ENCODE data around the gene RAB1A. TPM values are rescaled to one million over a fixed set of nuclear protein-coding genes. Genes with fewer than 3 reads are reported as not detected.

Gene RAB1A
- total RNA-seq, 1 experiment from 2014 or later = 79.1 TPM

DNA sequence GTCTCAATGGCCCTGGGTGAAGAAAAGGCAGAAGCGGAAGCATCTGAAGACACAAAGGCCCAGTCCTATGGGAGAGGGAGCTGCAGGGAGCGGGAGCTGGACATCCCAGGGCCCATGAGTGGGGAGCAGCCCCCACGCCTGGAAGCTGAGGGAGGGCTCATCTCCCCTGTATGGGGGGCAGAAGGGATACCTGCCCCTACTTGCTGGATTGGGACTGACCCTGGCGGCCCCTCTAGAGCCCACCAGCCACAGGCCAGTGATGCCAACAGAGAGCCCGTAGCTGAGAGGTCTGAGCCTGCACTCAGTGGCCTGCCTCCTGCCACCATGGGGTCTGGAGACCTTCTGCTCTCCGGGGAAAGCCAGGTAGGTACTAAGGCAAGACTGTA is 60.5 kb downstream of the RAB1A start:
- H3K79me2 ChIP-seq (ENCODE audit: low read length) = peaks cover 50% of the 10 kb centered on the region
- no peak overlapping the region for H3K4me2 ChIP-seq (ENCODE audit: low read depth, low read length, poor library complexity, severe bottlenecking)
- H2AFZ ChIP-seq (ENCODE audit: low read length) = no peak overlapping the region
- no peaks in the 10 kb centered on the region for H3K9me2 ChIP-seq (replicated peaks; ENCODE audit: insufficient read depth, low read length)
- no peak for DNase-seq
- no peak overlapping the region for H3K4me3 ChIP-seq (ENCODE audit: low read length)
- no peaks in the 10 kb centered on the region for H3K9me3 ChIP-seq (ENCODE audit: low read length)
- peaks cover 25% of the 10 kb centered on the region for H3K4me1 ChIP-seq (ENCODE audit: low read length)
- no peaks in the 10 kb centered on the region for H3K27me3 ChIP-seq (ENCODE audit: low read length)
- H3K36me3 ChIP-seq (ENCODE audit: insufficient read depth, low read length) = peaks cover 30% of the 10 kb centered on the region
- H3K27ac ChIP-seq (ENCODE audit: low read length) = no peak overlapping the region
- H3K9ac ChIP-seq (ENCODE audit: low read length) = no peak overlapping the region
- H4K20me1 ChIP-seq (ENCODE audit: insufficient read depth, low read depth, low read length) = no peaks in the 10 kb centered on the region; the same call in 1 of the 2 replicates

DNA sequence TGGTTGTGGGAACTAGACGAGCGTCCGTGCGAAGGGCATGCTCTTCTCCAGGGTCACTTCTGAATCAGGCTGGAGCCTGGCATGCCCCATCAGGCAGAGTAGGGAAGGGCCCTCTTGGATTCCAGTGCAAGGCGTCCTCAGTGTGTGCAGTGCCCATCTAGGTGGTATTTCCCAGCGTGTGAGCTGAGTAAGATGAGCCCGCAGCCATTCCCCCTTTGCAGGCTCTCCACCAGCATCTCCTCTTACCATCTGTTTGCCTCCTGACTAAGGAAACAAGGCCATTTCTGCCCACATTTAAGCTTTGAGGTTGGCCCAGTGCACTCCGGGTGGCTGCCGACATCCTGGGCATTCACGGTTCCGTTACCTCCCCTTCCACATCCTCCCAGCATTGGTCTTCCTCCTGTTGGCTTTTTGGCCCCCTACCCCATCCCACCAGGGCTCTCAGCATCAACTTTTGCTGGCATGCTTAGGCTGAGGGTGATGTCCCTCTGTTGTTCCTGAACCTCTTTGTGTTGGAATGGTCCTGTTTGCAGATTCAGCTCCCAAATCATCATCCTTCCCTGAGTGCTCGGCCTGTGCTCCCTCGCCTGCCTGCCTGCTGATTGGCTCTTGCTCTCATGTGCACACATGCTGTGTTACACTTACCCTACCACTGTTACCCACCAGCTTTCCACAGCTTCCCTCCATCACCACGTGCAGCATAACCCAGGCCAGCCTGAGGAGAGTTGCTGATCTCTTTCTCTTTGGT is 61.9 kb downstream of the RAB1A start:
- no peak overlapping the region for H3K9ac ChIP-seq (ENCODE audit: low read length)

GRCh38 chr2:65064728-65065552 is 65.0 kb downstream of the RAB1A start:
- Histone ChIP-seq H3K36me3 (ENCODE audit: insufficient read depth, low read length) (no peaks in the 10 kb centered on the region; the same call in 1 of the 2 replicates), H3K4me1 (ENCODE audit: low read length) (peaks cover 42% of the 10 kb centered on the region), H3K79me2 (ENCODE audit: low read length) (peaks cover 87% of the 10 kb centered on the region), H3K9me2 (replicated peaks; ENCODE audit: insufficient read depth, low read length) (no peaks in the 10 kb centered on the region), H3K27ac (ENCODE audit: low read length) (peak overlapping the region; percentile 75), H3K9me3 (ENCODE audit: low read length) (no peaks in the 10 kb centered on the region), H3K27me3 (ENCODE audit: low read length) (no peaks in the 10 kb centered on the region), H3K9ac (ENCODE audit: low read length) (peak overlapping the region; percentile 45), H2AFZ (ENCODE audit: low read length) (no peak overlapping the region), H3K4me2 (ENCODE audit: low read depth, low read length, poor library complexity, severe bottlenecking) (peak overlapping the region; percentile 57), H3K4me3 (ENCODE audit: low read length) (peak overlapping the region; percentile 29; the same call in 1 of the 2 replicates), H4K20me1 (ENCODE audit: insufficient read depth, low read depth, low read length) (peaks cover 7% of the 10 kb centered on the region; the same call in 1 of the 2 replicates)
- peak; percentile 93 for DNase-seq

More for the DNA sequence above, 61.9 kb downstream of the RAB1A start:
- no peaks in the 10 kb centered on the region for H3K9me2 ChIP-seq (replicated peaks; ENCODE audit: insufficient read depth, low read length)
- DNase-seq = no peak
- H4K20me1 ChIP-seq (ENCODE audit: insufficient read depth, low read depth, low read length) = peaks cover 5% of the 10 kb centered on the region; the same call in 1 of the 2 replicates
- H3K36me3 ChIP-seq (ENCODE audit: insufficient read depth, low read length) = peaks cover 18% of the 10 kb centered on the region
- no peak overlapping the region for H3K27ac ChIP-seq (ENCODE audit: low read length)
- H2AFZ ChIP-seq (ENCODE audit: low read length) = no peak overlapping the region
- H3K79me2 ChIP-seq (ENCODE audit: low read length) = peaks cover 64% of the 10 kb centered on the region
- peaks cover 39% of the 10 kb centered on the region for H3K4me1 ChIP-seq (ENCODE audit: low read length)
- H3K4me2 ChIP-seq (ENCODE audit: low read depth, low read length, poor library complexity, severe bottlenecking) = no peak overlapping the region
- no peak overlapping the region for H3K4me3 ChIP-seq (ENCODE audit: low read length)
- H3K27me3 ChIP-seq (ENCODE audit: low read length) = no peaks in the 10 kb centered on the region
- H3K9me3 ChIP-seq (ENCODE audit: low read length) = no peaks in the 10 kb centered on the region

GRCh38 chr2:65062843-65063825 is 66.8 kb downstream of the RAB1A start:
- H3K4me3 ChIP-seq (ENCODE audit: low read length) = no peak overlapping the region
- peaks cover 57% of the 10 kb centered on the region for H3K4me1 ChIP-seq (ENCODE audit: low read length)
- no peaks in the 10 kb centered on the region for H3K9me3 ChIP-seq (ENCODE audit: low read length)
- H4K20me1 ChIP-seq (ENCODE audit: insufficient read depth, low read depth, low read length) = peaks cover 7% of the 10 kb centered on the region; the same call in 1 of the 2 replicates
- no peak for DNase-seq
- H3K4me2 ChIP-seq (ENCODE audit: low read depth, low read length, poor library complexity, severe bottlenecking) = no peak overlapping the region
- H3K27me3 ChIP-seq (ENCODE audit: low read length) = no peaks in the 10 kb centered on the region
- no peak overlapping the region for H3K9ac ChIP-seq (ENCODE audit: low read length)
- no peak overlapping the region for H2AFZ ChIP-seq (ENCODE audit: low read length)
- no peaks in the 10 kb centered on the region for H3K9me2 ChIP-seq (replicated peaks; ENCODE audit: insufficient read depth, low read length)
- peak overlapping the region; percentile 75 for H3K27ac ChIP-seq (ENCODE audit: low read length)
- H3K36me3 ChIP-seq (ENCODE audit: insufficient read depth, low read length) = no peaks in the 10 kb centered on the region; the same call in 1 of the 2 replicates
- peaks cover 89% of the 10 kb centered on the region for H3K79me2 ChIP-seq (ENCODE audit: low read length)

GRCh38 chr2:65061910-65062339 is 68.0 kb downstream of the RAB1A start:
- DNase-seq = no peak
- Histone ChIP-seq H3K4me1 (ENCODE audit: low read length) (peaks cover 66% of the 10 kb centered on the region), H4K20me1 (ENCODE audit: insufficient read depth, low read depth, low read length) (peaks cover 7% of the 10 kb centered on the region; the same call in 1 of the 2 replicates), H3K79me2 (ENCODE audit: low read length) (peaks cover 89% of the 10 kb centered on the region), H3K9me3 (ENCODE audit: low read length) (no peaks in the 10 kb centered on the region), H3K9me2 (replicated peaks; ENCODE audit: insufficient read depth, low read length) (no peaks in the 10 kb centered on the region), H3K36me3 (ENCODE audit: insufficient read depth, low read length) (no peaks in the 10 kb centered on the region; the same call in 1 of the 2 replicates), H3K4me3 (ENCODE audit: low read length) (no peak overlapping the region), H3K9ac (ENCODE audit: low read length) (no peak overlapping the region), H2AFZ (ENCODE audit: low read length) (no peak overlapping the region), H3K4me2 (ENCODE audit: low read depth, low read length, poor library complexity, severe bottlenecking) (no peak overlapping the region), H3K27me3 (ENCODE audit: low read length) (no peaks in the 10 kb centered on the region), H3K27ac (ENCODE audit: low read length) (peak overlapping the region; percentile 17; the same call in 1 of the 2 replicates)

DNA sequence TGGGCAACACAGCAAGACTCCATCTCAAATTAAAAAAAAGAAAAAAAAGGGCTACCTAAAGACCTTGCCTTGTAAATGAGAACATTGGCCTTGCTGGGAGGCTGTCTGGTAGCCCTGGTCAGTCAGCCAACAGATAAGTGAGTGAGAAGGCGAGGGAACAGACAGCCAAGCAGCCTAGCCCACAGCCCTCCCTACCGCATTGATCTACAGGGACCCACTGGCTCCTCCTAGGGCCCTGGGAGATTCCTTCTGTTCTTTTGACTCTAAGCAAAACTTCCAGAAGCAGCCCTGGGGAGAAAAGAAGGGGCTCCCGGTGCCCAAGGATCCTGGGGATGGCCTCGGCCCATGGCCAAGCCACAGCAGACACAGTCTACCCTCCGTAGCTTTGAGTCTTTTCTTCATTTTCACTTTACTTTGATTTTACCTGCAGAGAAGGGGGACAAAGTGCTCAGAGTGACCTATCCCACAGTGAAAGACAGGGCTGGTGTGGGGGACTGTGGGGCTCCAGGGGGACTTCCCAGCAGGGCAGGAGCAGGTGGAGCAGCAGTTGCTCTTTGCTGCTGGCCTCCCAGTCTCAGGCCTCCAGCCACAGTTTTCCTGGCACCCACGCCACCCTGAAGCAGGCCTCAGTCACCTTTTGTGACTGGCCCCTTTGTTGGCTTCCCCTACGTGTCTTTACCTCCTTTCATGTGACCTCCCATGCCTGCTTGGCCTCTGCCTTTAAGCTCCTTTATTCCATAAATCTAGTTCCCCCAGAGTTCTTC is 68.6 kb downstream of the RAB1A start:
- DNase-seq = no peak
- Histone ChIP-seq H3K9me2 (replicated peaks; ENCODE audit: insufficient read depth, low read length) (no peaks in the 10 kb centered on the region), H3K9me3 (ENCODE audit: low read length) (no peaks in the 10 kb centered on the region), H3K4me3 (ENCODE audit: low read length) (no peak overlapping the region), H4K20me1 (ENCODE audit: insufficient read depth, low read depth, low read length) (peaks cover 7% of the 10 kb centered on the region; the same call in 1 of the 2 replicates), H3K27ac (ENCODE audit: low read length) (peak overlapping the region; percentile 17; the same call in 1 of the 2 replicates), H3K79me2 (ENCODE audit: low read length) (peaks cover 92% of the 10 kb centered on the region), H3K4me1 (ENCODE audit: low read length) (peaks cover 66% of the 10 kb centered on the region), H3K4me2 (ENCODE audit: low read depth, low read length, poor library complexity, severe bottlenecking) (no peak overlapping the region), H2AFZ (ENCODE audit: low read length) (no peak overlapping the region), H3K27me3 (ENCODE audit: low read length) (no peaks in the 10 kb centered on the region), H3K9ac (ENCODE audit: low read length) (no peak overlapping the region), H3K36me3 (ENCODE audit: insufficient read depth, low read length) (no peaks in the 10 kb centered on the region; the same call in 1 of the 2 replicates)

- Histone ChIP-seq H3K27ac (ENCODE audit: low read length) (peak overlapping the region; percentile 49), H3K27me3 (ENCODE audit: low read length) (no peaks in the 10 kb centered on the region), H3K9me3 (ENCODE audit: low read length) (no peaks in the 10 kb centered on the region), H3K9ac (ENCODE audit: low read length) (peak overlapping the region; percentile 32), H3K36me3 (ENCODE audit: insufficient read depth, low read length) (no peaks in the 10 kb centered on the region; the same call in 1 of the 2 replicates), H4K20me1 (ENCODE audit: insufficient read depth, low read depth, low read length) (peaks cover 7% of the 10 kb centered on the region; the same call in 1 of the 2 replicates), H3K4me2 (ENCODE audit: low read depth, low read length, poor library complexity, severe bottlenecking) (peak overlapping the region; percentile 48), H3K9me2 (replicated peaks; ENCODE audit: insufficient read depth, low read length) (no peaks in the 10 kb centered on the region), H2AFZ (ENCODE audit: low read length) (no peak overlapping the region), H3K4me3 (ENCODE audit: low read length) (peak overlapping the region; percentile 1; the same call in 1 of the 2 replicates), H3K79me2 (ENCODE audit: low read length) (peaks cover 89% of the 10 kb centered on the region), H3K4me1 (ENCODE audit: low read length) (peaks cover 64% of the 10 kb centered on the region)
- DNase-seq = no peak
Observed at GRCh38 chr2:65059071-65059470, 70.8 kb downstream of the RAB1A start.

All from Karpas-422 (cell line).